ENCODE data around the gene PSMF1.

DNA sequence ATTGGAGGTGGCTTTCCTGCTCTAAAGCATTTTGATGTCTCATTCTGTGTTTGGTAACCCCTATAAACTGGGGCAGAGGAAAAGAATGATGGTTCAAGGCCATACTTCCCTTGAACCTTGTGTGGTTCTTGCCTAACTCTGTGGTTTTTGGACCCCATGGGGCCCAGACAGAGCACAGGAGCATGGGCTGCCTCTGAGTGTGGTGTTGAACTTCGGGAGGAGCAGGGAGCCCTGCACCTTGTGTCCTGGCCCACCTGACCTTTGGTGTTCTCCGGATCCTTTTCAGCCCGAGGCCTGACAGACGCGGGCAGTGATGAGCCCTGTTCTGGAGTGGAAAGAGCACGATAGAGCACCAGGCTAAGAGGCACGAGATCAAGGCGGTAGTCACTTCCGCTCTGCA, 47.5 kb downstream of the PSMF1 start:
- TF ChIP-seq POLR2A (IDR thresholded peaks at IDR 0.05) (no peak), CTCF (IDR thresholded peaks at IDR 0.05) (no peak)
